Urinary bladder (tissue), 4 donors: ENCODE results near the gene ZSCAN5B. TPM values are rescaled to one million over a fixed set of nuclear protein-coding genes. Genes with fewer than 3 reads are reported as not detected.
"Not testable (repeated sequence)": the region's sequence is repeated elsewhere in the genome, so short reads cannot be mapped to it uniquely, and the experiment has no call there.

Experiments used
- DNase-seq: peaks from one replicate; pipeline ENCODE4 v3.0.0-alpha.2; 2015; ENCODE audit errors: extremely low spot score
- H3K27ac ChIP-seq: one replicate; pipeline ENCODE4 v1.5.1; 2013; ENCODE audit warnings: low read depth, mild to moderate bottlenecking, moderate library complexity
- H3K36me3 ChIP-seq: one replicate; pipeline ENCODE4 v1.6.1; 2013; ENCODE audit warnings: mild to moderate bottlenecking, moderate library complexity; ENCODE audit not compliant: insufficient read depth
- H3K4me1 ChIP-seq: one replicate; pipeline ENCODE4 v1.6.1; 2013; ENCODE audit warnings: mild to moderate bottlenecking, moderate library complexity; ENCODE audit not compliant: insufficient read depth
- H3K4me3 ChIP-seq: one replicate; pipeline ENCODE4 v1.5.1; 2013; ENCODE audit warnings: low read depth, low read length
- WGBS: extraction: QIAGEN DNeasy Blood & Tissue Kit; methylation state at CpG from one replicate; pipeline ENCODE4 v1.1.7; 2013; 5-methylcytosine and 5-hydroxymethylcytosine counted together
- polyA plus RNA-seq: library from polyadenylated mRNA; stranded (reverse); fragments of 200-250 nt; gene quantifications from one replicate; pipeline ENCODE4 v1.2.3, GENCODE V29; 2013
- total RNA-seq: library from RNA; depleted of rRNA; stranded (reverse); fragments of >200 nt; gene quantifications from one replicate; pipeline ENCODE4 v1.2.3, GENCODE V29; 2014
- donor health status: healthy with polysubstance abuse.
- donor health status: healthy.

Gene ZSCAN5B
- total and polyA plus RNA-seq, 2 donors, result not detected

DNA sequence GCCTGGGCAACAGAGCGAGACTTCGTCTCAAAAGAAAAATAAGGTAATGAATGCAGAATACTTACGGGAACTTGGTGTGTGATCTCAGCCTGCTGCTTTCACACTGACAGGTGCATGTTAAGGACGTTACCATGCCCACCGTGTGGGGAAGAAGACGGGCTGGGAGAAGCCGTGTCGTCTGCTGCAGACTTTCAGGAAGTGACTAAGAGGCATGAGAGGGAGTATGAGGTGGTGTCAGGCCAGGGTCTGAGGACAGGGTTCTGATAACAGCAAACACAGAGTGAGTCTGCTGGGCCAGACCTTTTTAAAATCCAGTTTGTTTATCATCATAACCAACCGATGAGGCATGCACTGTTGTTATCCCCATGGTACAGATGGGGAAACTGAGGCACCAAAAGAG is 35.3 kb downstream of the ZSCAN5B start:
- no peak for DNase-seq
- Histone ChIP-seq H3K36me3 (peaks cover 10% of the 10 kb centered on the region), H3K27ac (no peak overlapping the region), H3K4me3 (no peak overlapping the region), H3K4me1 (no peaks in the 10 kb centered on the region)
- 62% methylated on average over 9 of the region's 9 CpGs for WGBS

DNA sequence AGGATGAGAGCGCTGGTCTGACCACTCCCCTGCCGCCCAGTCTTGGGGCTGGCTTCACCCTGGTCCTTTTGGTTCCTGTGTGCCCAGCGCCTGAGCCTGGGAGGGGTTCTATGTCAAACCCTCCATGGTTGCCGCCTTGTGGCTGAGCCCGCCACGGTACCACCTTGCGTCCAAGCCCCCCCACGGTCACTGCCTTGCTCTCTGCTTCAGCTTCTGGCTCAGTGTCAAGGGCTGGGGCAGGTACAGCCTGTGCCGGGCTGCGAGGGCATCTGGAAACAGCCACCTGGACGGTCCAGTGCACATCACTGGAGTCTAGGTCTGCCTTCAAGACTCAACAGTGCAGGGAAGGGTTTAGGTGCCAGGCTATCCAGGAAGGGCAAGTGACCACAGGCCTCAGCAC is 36.0 kb downstream of the ZSCAN5B start:
- Histone ChIP-seq H3K4me3 (no peak overlapping the region), H3K36me3 (peaks cover 10% of the 10 kb centered on the region), H3K27ac (no peak overlapping the region), H3K4me1 (no peaks in the 10 kb centered on the region)
- DNase-seq, result no peak
- WGBS, result 93% methylated on average over 11 of the region's 11 CpGs

DNA sequence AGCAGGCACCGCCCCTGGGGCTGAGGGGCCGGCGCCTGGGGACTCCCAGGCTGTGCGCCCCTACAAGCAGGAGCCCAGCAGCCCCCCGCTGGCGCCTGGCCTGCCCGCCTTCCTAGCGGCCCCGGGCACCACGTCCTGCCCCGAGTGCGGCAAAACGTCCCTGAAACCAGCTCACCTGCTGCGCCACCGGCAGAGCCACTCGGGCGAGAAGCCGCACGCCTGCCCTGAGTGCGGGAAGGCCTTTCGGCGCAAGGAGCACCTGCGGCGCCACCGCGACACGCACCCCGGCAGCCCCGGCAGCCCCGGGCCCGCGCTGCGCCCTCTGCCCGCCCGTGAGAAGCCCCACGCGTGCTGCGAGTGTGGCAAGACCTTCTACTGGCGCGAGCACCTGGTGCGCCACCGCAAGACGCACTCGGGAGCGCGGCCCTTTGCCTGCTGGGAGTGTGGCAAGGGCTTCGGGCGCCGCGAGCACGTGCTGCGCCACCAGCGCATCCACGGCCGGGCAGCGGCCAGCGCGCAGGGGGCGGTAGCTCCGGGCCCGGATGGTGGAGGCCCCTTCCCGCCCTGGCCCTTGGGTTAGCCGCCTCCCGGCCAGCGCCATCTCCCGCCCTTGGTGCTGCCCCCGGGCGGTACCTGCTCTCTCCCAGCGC is 37.8 kb downstream of the ZSCAN5B start:
- Histone ChIP-seq H3K4me1 (no peaks in the 10 kb centered on the region), H3K4me3 (no peak overlapping the region), H3K27ac (no peak overlapping the region), H3K36me3 (peaks cover 10% of the 10 kb centered on the region)
- 97% methylated on average over 69 of the region's 69 CpGs for WGBS
- DNase-seq, result no peak

DNA sequence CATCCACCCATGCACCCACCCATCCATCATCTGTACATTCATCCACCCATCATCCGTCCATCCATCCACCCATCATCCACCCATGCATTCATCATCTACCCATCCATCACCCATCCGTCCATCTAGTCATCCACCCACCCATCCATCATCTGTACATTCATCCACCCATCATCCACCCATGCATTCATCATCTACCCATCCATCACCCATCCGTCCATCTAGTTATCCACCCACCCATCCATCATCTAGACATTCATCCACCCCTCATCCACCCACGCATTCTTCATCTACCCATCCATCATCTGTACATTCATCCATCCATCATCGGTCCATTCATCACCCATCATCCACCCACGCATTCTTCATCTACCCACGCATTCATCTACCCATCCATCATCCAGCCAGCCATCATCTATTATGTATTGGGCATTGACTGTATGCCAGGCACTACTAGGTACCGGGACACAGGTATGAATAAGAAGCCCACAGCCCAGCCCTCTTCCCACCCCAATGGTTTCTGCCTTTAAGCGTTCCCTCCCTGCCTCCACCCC is 38.5 kb downstream of the ZSCAN5B start:
- WGBS, result 95% methylated on average over 9 of the region's 9 CpGs
- Histone ChIP-seq H3K27ac (no peak overlapping the region), H3K36me3 (peaks cover 10% of the 10 kb centered on the region), H3K4me3 (no peak overlapping the region), H3K4me1 (no peaks in the 10 kb centered on the region)
- DNase-seq, result no peak

DNA sequence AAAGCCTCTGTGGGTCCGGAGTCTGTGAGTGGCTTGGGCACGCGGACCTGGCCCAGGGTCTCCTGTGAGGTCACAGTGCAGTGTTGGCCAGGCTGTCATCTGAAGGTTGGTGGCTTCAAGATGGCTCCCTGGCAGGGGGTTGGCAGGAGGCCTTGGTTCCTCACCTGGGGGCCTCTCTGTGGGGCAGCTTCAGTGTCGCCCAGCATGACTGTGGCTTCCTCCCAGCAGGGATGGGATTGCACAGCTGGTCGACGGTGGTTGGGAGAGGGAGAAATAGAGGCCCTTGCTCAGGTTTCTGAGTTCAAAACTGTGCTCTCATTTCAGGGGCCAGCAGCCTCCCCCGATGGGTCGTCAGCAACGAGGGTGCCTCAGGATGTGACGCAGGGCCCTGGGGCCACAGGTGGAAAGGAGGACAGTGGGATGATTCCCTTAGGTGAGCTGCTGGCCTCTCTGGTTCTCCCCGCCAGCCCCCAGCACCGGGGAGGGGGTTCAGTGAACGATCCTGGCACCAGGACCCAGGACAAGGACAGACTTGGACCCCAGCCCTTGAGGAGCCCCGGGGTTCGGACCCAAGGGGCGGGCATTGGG is 39.3 kb downstream of the ZSCAN5B start:
- Histone ChIP-seq H3K4me1 (no peaks in the 10 kb centered on the region), H3K4me3 (no peak overlapping the region), H3K27ac (no peak overlapping the region), H3K36me3 (peaks cover 10% of the 10 kb centered on the region)
- DNase-seq, result no peak
- WGBS, result 94% methylated on average over 16 of the region's 16 CpGs

DNA sequence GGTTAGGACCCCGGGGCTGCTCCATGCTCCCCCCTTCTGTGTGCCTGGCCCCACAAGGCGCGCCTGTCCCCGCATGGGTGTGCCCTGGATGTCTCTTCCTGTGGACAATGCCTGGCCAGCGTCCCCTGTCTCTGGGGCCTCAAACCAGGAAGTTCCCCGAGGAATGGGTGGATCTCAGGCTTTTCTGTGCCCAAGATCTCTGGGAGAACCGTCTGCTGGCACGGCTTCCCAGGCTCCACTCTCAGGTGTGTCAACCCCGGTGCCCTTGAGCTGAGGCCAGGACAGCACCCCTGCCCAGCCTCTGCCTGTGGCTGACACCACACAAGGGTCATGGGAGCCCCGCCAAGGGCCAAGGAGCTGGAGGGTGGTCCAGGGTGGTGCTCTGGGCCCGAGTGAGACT is 40.8 kb downstream of the ZSCAN5B start:
- peaks cover 10% of the 10 kb centered on the region for H3K36me3 ChIP-seq
- 81% methylated on average over 11 of the region's 11 CpGs for WGBS
- no peak for DNase-seq
- no peak overlapping the region for H3K4me3 ChIP-seq
- H3K4me1 ChIP-seq, result no peaks in the 10 kb centered on the region
- H3K27ac ChIP-seq, result no peak overlapping the region

DNA sequence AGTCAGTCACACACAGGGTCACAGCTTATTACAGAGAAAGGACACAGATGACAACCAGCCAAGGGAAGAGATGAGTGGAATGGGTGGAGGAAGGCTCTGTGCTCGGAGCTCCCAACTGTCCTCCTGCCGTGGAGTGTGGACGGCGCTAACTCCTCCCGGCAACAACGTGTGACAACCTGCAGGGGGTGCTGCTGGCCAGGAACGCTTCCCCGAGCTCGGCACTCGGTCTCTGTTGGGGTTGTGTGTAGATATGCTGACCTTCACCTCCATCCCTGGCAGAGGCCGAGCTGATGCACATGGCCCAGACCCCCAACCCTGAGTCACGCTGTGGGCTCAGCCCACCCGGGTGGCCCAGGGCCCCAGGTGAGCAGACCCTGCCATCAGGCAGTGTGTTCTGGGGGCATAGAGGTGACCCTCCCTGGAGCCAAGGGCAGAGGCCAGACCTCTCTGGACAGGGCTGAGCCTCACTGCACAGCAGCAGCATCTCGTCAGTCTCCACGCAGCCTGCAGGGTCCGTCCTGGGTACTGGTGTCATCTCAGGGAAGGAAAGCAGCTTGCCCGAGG is 42.4 kb downstream of the ZSCAN5B start:
- no peak for DNase-seq
- H3K27ac ChIP-seq, result no peak overlapping the region
- H3K4me3 ChIP-seq, result no peak overlapping the region
- no peaks in the 10 kb centered on the region for H3K4me1 ChIP-seq
- peaks cover 10% of the 10 kb centered on the region for H3K36me3 ChIP-seq
- 72% methylated on average over 17 of the region's 17 CpGs for WGBS

DNA sequence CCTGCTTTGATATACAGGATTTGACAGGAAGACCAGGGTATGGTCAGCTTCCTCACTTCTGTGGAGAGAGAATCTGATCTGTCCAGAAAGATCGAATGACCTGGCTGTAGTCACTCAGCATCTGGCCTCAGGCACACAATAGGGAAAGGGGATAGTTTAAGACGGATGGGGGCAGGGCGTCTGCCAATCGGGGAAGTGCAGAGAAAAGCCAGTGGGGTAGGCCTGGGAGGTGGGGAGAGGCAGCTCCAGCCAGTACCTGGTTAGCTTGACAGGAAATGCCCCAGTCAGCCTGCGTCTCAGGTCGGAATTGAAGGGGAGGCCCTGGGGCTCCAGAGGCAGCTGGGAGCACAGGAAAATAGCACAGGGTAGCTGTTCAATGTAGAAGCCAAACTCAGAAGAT is 44.1 kb downstream of the ZSCAN5B start:
- no peak for DNase-seq
- WGBS, result 42% methylated on average over 6 of the region's 6 CpGs
- Histone ChIP-seq H3K27ac (no peak overlapping the region), H3K4me3 (no peak overlapping the region), H3K36me3 (peaks cover 4% of the 10 kb centered on the region), H3K4me1 (no peaks in the 10 kb centered on the region)

DNA sequence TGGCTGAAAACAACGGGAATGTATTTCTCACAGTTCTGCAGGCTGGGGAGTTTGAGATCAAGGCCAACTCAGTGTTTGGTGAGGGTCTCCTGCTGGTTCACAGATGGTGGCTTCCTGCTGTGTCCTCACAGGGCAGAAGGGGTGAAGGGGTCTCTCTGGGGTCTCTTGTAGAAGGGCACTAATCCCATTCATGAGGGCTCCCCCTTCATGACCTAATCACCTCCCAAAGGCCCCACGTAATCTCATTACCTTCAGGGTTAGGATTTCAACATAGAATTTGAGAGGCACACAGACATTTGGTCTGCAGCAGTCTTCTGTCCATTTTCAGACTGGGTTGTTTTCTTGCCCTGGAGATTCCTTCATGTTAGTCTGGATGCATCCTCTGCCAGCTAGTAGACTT is 44.9 kb downstream of the ZSCAN5B start:
- WGBS, result 83% methylated on average over 2 of the region's 2 CpGs
- Histone ChIP-seq H3K36me3 (no peaks in the 10 kb centered on the region), H3K4me1 (no peaks in the 10 kb centered on the region), H3K4me3 (no peak overlapping the region), H3K27ac (no peak overlapping the region)
- no peak for DNase-seq

DNA sequence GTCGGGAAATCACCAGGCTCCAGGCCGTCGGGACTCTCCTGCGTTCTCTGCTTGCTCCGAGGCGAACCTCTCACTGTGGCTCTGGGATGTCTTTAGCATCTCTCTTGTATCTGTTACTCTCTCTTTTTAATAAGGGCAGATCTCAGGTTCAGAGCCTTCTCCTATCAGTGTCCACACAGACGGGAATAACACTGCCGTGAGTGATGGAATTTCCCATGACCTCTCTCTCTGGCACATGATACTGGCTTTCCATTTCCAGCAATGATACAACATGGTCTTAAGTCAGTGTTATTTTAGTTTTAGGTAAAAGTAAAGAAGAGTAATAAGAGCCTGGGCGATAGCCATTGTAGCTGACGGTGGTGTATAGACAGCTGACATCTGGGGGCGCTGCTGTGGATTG is 47.2 kb downstream of the ZSCAN5B start:
- Histone ChIP-seq H3K27ac (no peak overlapping the region), H3K36me3 (peaks cover 4% of the 10 kb centered on the region), H3K4me3 (no peak overlapping the region), H3K4me1 (no peaks in the 10 kb centered on the region)
- no peak for DNase-seq
- 88% methylated on average over 11 of the region's 11 CpGs for WGBS

DNA sequence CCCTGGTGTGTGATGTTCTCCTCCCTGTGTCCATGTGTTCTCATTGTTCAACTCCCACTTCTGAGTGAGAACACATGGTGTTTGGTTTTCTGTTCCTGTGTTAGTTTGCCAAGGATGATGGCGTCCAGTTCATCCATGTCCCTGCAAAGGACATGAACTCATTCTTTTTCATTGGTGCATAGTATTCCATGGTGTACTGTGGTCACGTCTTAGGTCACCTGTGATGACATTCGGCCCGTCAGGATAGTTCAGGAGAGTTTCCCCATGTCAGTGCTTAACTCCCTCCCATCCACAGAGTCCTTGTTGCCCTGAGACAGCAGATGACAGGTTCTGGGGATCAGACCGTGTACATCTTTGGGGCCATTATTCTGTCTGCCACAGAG is 47.9 kb downstream of the ZSCAN5B start:
- Histone ChIP-seq H3K27ac (no peak overlapping the region), H3K4me1 (no peaks in the 10 kb centered on the region), H3K36me3 (peaks cover 4% of the 10 kb centered on the region), H3K4me3 (no peak overlapping the region)
- no peak for DNase-seq
- 93% methylated on average over 5 of the region's 5 CpGs for WGBS

DNA sequence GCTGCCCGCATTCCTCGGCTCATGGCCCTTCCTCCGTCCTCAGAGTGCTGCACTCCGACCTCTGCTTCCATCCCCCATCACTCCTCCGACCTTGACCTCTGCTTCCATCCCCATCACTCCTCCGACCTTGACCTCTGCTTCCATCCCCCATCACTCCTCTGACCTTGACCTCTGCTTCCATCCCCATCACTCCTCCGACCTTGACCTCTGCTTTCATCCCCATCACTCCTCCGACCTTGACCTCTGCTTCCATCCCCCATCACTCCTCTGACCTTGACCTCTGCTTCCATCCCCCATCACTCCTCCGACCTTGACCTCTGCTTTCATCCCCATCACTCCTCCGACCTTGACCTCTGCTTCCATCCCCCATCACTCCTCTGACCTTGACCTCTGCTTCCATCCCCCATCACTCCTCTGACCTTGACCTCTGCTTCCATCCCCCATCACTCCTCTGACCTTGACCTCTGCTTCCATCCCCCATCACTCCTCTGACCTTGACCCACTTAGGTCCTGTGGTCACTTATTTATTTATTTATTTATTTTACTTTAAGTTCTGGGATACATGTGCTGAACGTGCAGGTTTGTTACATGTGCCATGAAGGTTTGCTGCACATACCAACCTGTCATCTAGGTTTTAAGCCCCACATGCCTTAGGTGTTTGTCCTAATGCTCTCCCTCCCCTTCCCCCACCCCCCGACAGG is 48.5 kb downstream of the ZSCAN5B start:
- not testable (repeated sequence) for H3K4me3 ChIP-seq, H3K36me3 ChIP-seq, H3K27ac ChIP-seq, DNase-seq, H3K4me1 ChIP-seq
- 95% methylated on average over 12 of the region's 12 CpGs for WGBS

DNA sequence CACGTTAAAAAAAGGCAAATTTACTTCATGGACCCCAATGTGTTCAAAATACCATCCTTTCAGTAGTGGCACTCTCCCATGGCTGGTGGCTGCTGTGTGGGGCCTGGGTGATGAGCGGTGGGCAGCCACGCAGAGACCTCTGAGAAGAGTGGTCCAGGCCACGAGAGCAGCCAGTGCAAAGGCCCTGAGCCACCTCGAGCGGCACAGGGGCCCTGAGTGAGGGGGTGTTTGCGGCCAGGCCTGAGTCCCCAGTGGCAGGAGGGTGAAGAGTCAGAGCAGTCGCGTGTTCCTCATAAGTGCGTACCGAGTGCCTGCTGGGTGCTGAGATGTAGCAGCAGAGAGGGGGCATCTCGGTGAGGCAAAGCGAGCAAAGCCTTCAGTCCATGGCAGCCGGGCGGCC is 49.5 kb downstream of the ZSCAN5B start:
- H3K36me3 ChIP-seq, result peaks cover 4% of the 10 kb centered on the region
- no peak for DNase-seq
- 98% methylated on average over 15 of the region's 15 CpGs for WGBS
- no peak overlapping the region for H3K4me3 ChIP-seq
- H3K27ac ChIP-seq, result no peak overlapping the region
- H3K4me1 ChIP-seq, result no peaks in the 10 kb centered on the region

DNA sequence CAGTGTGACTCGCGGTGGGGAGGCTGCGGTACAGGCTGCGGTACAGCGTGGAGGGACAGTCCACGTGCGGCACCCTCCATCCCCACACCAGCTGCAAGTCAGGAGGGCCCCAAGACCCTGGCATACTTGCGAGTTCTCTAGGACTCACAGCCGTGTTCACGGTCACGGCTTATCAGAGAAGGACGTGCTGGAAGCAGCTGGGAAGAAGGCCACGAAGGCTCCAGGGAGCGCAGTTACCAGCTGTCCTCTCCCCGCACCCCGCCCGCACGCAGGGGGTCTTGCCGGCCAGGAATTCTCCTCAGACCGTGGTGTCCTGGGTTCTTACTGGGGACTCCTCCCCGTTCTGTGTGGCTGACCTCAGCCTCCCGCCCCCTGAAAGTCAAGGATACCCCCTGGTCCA is 50.3 kb downstream of the ZSCAN5B start:
- Histone ChIP-seq H3K4me1 (no peaks in the 10 kb centered on the region), H3K36me3 (peaks cover 4% of the 10 kb centered on the region), H3K4me3 (no peak overlapping the region), H3K27ac (no peak overlapping the region)
- WGBS, result 92% methylated on average over 22 of the region's 22 CpGs
- no peak for DNase-seq
